IMR-90 (cell line): Measurements from ENCODE around the gene RPTOR. TPM values are rescaled to one million over a fixed set of nuclear protein-coding genes. Genes with fewer than 3 reads are reported as not detected.
A peak's percentile ranks its signal among the peaks of the same experiment; 100 is the strongest.

Source experiments
- ATAC-seq: fragments of 200-7000 bp; cut with Tn5 transposase; 2 replicates; pipeline ENCODE4 v1.9.1; 2020; ENCODE audit warnings: low read depth, mild to moderate bottlenecking, moderate library complexity
- BruUV-seq: library from RNA; stranded (reverse); fragments of 400-500 nt; replicated peaks from 2 replicates; lab custom pipeline; 2021; lab: Mats Ljungman, UMichigan
- CTCF ChIA-PET: fragments of 300-600 bp; formaldehyde crosslinking; extraction: SDS; loops from one replicate; lab custom pipeline; 2021; ENCODE audit warnings: antibody characterized with exemption; lab: Yijun Ruan, JAX
- POLR2A ChIA-PET: fragments of 300-600 bp; sonication (Branson Sonifier 250); formaldehyde crosslinking; loops from one replicate; lab custom pipeline; 2022; ENCODE audit warnings: antibody characterized with exemption; ENCODE audit not compliant: unreplicated experiment; lab: Charles Lee
- DNase-seq: peaks from one replicate; pipeline ENCODE4 v3.0.0; 2013
- H2AFZ ChIP-seq: replicated peaks from 2 replicates; pipeline ENCODE3; 2013; ENCODE audit warnings: low read length, mild to moderate bottlenecking; ENCODE audit not compliant: poor library complexity
- H2AK5ac ChIP-seq: 2 replicates; pipeline ENCODE4 v1.6.1; 2013; ENCODE audit warnings: low read depth, low read length, inconsistent platforms
- H2AK9ac ChIP-seq: replicated peaks from 2 replicates; pipeline ENCODE3; 2013; ENCODE audit warnings: mild to moderate bottlenecking, low read depth, low read length, moderate library complexity; ENCODE audit not compliant: poor library complexity
- H2BK120ac ChIP-seq: 2 replicates; pipeline ENCODE4 v1.6.1; 2013; ENCODE audit warnings: low read depth, low read length, inconsistent platforms
- H2BK15ac ChIP-seq: 3 replicates; pipeline ENCODE4 v1.6.1; 2013; ENCODE audit warnings: low read depth, low read length, inconsistent platforms
- H2BK20ac ChIP-seq: 2 replicates; pipeline ENCODE4 v1.6.1; 2013; ENCODE audit warnings: low read depth, mild to moderate bottlenecking, inconsistent platforms, low read length, moderate library complexity
- H2BK5ac ChIP-seq: 2 replicates; pipeline ENCODE4 v1.6.1; 2013; ENCODE audit warnings: mild to moderate bottlenecking, low read depth, low read length, inconsistent platforms; ENCODE audit not compliant: poor library complexity, severe bottlenecking
- H3K14ac ChIP-seq: replicated peaks from 2 replicates; pipeline ENCODE4 v1.6.1; 2013; ENCODE audit warnings: low read depth, low read length, inconsistent platforms
- H3K18ac ChIP-seq: 2 replicates; pipeline ENCODE4 v1.6.1; 2013; ENCODE audit warnings: low read depth, low read length, control low read depth
- H3K23ac ChIP-seq: 2 replicates; pipeline ENCODE4 v1.6.1; 2013; ENCODE audit warnings: low read depth, low read length, inconsistent platforms
- H3K27ac ChIP-seq: 2 replicates; pipeline ENCODE4 v1.5.1; 2013; ENCODE audit warnings: mild to moderate bottlenecking, control low read depth, low read length; ENCODE audit not compliant: insufficient read depth
- H3K27me3 ChIP-seq: 2 replicates; pipeline ENCODE4 v1.6.1; 2013; ENCODE audit warnings: low read length; ENCODE audit not compliant: control insufficient read depth, insufficient read depth
- H3K36me3 ChIP-seq: 2 replicates; pipeline ENCODE4 v1.6.1; 2013; ENCODE audit warnings: low read length, mixed read lengths; ENCODE audit not compliant: control insufficient read depth, insufficient read depth
- H3K4ac ChIP-seq: 2 replicates; pipeline ENCODE4 v1.6.1; 2013; ENCODE audit warnings: low read depth, low read length, inconsistent platforms
- H3K4me1 ChIP-seq: 2 replicates; pipeline ENCODE4 v1.6.1; 2013; ENCODE audit warnings: low read length, mixed read lengths; ENCODE audit not compliant: control insufficient read depth, insufficient read depth
- H3K4me2 ChIP-seq: 2 replicates; pipeline ENCODE4 v1.6.1; 2013; ENCODE audit warnings: low read depth, mild to moderate bottlenecking, control low read depth, low read length, moderate library complexity
- H3K4me3 ChIP-seq: 2 replicates; pipeline ENCODE4 v1.5.1; 2013; ENCODE audit warnings: low read depth, mild to moderate bottlenecking, control low read depth, low read length, moderate library complexity; ENCODE audit not compliant: insufficient read depth
- H3K56ac ChIP-seq: 2 replicates; pipeline ENCODE4 v1.6.1; 2013; ENCODE audit warnings: low read length, inconsistent platforms; ENCODE audit not compliant: insufficient read depth; ENCODE audit errors: extremely low read depth
- H3K79me1 ChIP-seq, 2 experiments: 2 replicates each; pipeline ENCODE4 v1.6.1; 2013; ENCODE audit warnings: low read length in 2 of 2, inconsistent platforms in 1 of 2, low read depth in 1 of 2
- H3K9ac ChIP-seq: 2 replicates; pipeline ENCODE4 v1.6.1; 2013; ENCODE audit warnings: low read depth, low read length, control low read depth
- H3K9me1 ChIP-seq: 2 replicates; pipeline ENCODE4 v1.6.1; 2013; ENCODE audit warnings: low read length, inconsistent platforms; ENCODE audit not compliant: insufficient read depth
- H3K9me3 ChIP-seq: 2 replicates; pipeline ENCODE4 v1.6.1; 2013; ENCODE audit warnings: low read length; ENCODE audit not compliant: control insufficient read depth, insufficient read depth
- H4K20me1 ChIP-seq: 2 replicates; pipeline ENCODE4 v1.6.1; 2013; ENCODE audit warnings: low read length, inconsistent platforms; ENCODE audit not compliant: insufficient read depth
- H4K5ac ChIP-seq: 2 replicates; pipeline ENCODE4 v1.6.1; 2013; ENCODE audit warnings: mild to moderate bottlenecking, low read depth, low read length, control low read depth
- H4K8ac ChIP-seq, 2 experiments: 2 replicates each; pipeline ENCODE4 v1.6.1; 2013; ENCODE audit warnings: low read depth in 2 of 2, low read length in 2 of 2, control low read depth in 1 of 2, inconsistent platforms in 1 of 2
- H4K91ac ChIP-seq: 2 replicates; pipeline ENCODE4 v1.6.1; 2013; ENCODE audit warnings: low read depth, low read length, inconsistent platforms; ENCODE audit not compliant: insufficient read depth
- CEBPB ChIP-seq: IDR thresholded peaks from 2 replicates; pipeline ENCODE4 v1.6.1; 2012; ENCODE audit warnings: low read depth, low read length, improper control_type of control experiment
- ELK1 ChIP-seq: fragments of 150-350 bp; IDR thresholded peaks from 2 replicates; pipeline ENCODE4 v1.6.1; 2016; ENCODE audit warnings: low read depth, mild to moderate bottlenecking, low read length, moderate library complexity, borderline replicate concordance
- POLR2A ChIP-seq: IDR thresholded peaks from 2 replicates; pipeline ENCODE4 v1.6.1; 2012; ENCODE audit warnings: mild to moderate bottlenecking, low read depth, low read length
- WGBS, 2 experiments: methylation state at CpG; one replicate each; pipeline versions ENCODE4 v1.1.5 to v1.1.7; 2013; ENCODE audit warnings: missing lambda C conversion rate in 2 of 2; ENCODE audit not compliant: insufficient read length in 1 of 2; ENCODE audit errors: extremely low coverage in 2 of 2; 5-methylcytosine and 5-hydroxymethylcytosine counted together
- dilution Hi-C: fragments of 300-500 bp; cut with HindIII; formaldehyde crosslinking; loops from one replicate; pipeline ENCODE4 v1.14.3; 2018; ENCODE audit warnings: low sequenced_read_pairs; ENCODE audit not compliant: unreplicated experiment
- in situ Hi-C: fragments of 300-500 bp; cut with MboI; formaldehyde crosslinking; loops from 3 replicates; pipeline ENCODE4 v1.14.3; 2019; ENCODE audit warnings: low sequenced_read_pairs, inconsistent platforms, mixed read lengths
- intact Hi-C: fragments of 100-400 bp; cut with micrococcal nuclease; formaldehyde crosslinking; loops from 2 replicates; pipeline ENCODE4 v1.10.0; 2022
- polyA plus RNA-seq, 3 experiments: library from polyadenylated mRNA; depleted of rRNA; stranded (reverse); fragments of >200 nt; gene quantifications; 2 replicates each; pipeline ENCODE4 v1.2.3, GENCODE V29; 2012; ENCODE audit warnings: low replicate concordance in 1 of 3
- total RNA-seq: library from RNA; depleted of rRNA; stranded (reverse); fragments of >200 nt; gene quantifications from 2 replicates; pipeline ENCODE4 v1.2.3, GENCODE V29; 2012

RPTOR gene
- total and polyA plus RNA-seq, 2 of the 4 experiments (the other 2 are of a cell fraction): 10.8 to 14.7 TPM

- BruUV-seq: no TSS peak
- 94% methylated on average over 3 of the region's 9 CpGs; no CpG with 5 or more reads in 1 of the 2 experiments for WGBS, 2 experiments
- H4K5ac ChIP-seq: no peak overlapping the region
- no peak overlapping the region for H3K18ac ChIP-seq
- no peak overlapping the region for H4K91ac ChIP-seq
- no peak overlapping the region for H4K8ac ChIP-seq
- no peak overlapping the region for H3K56ac ChIP-seq
- H2BK20ac ChIP-seq: no peak overlapping the region
- peaks cover 31% of the 10 kb centered on the region for H3K9me1 ChIP-seq
- H2BK15ac ChIP-seq: 0 out of 3 replicates have a peak overlapping the region, but pooled peaks have one; percentile 4
- H3K4me2 ChIP-seq: no peak overlapping the region
- H3K36me3 ChIP-seq: no peaks in the 10 kb centered on the region; the same call in 1 of the 2 replicates
- no peak for TF ChIP-seq ELK1
- no peak for TF ChIP-seq POLR2A
- no peak for TF ChIP-seq CEBPB
- H3K4me1 ChIP-seq: peaks cover 21% of the 10 kb centered on the region
- no peak overlapping the region for H2BK5ac ChIP-seq
- in situ Hi-C loops (no loop called here), dilution Hi-C loops (no loop called here), intact Hi-C loops (no loop called here)
- peak overlapping the region; percentile 14; the same call in 1 of the 2 replicates for H2AK5ac ChIP-seq
- no peak overlapping the region for H3K9ac ChIP-seq
- H2AFZ ChIP-seq: no peak overlapping the region
- H3K14ac ChIP-seq: no peak overlapping the region
- no peak overlapping the region for H2BK120ac ChIP-seq
- ChIA-PET POLR2A (no interaction called here), CTCF (no interaction called here)
- no peak for DNase-seq
- no peak overlapping the region for H3K27ac ChIP-seq
- no peak overlapping the region for H2AK9ac ChIP-seq
- no peak for ATAC-seq
- peaks cover 39 to 74% of the 10 kb centered on the region in 2 experiments for H3K79me1 ChIP-seq
- H3K4me3 ChIP-seq: no peak overlapping the region
- H4K20me1 ChIP-seq: peaks cover 13% of the 10 kb centered on the region; the same call in 1 of the 2 replicates
- H3K9me3 ChIP-seq: no peaks in the 10 kb centered on the region
- H3K23ac ChIP-seq: no peak overlapping the region
- no peaks in the 10 kb centered on the region for H3K27me3 ChIP-seq
- H3K4ac ChIP-seq: peak overlapping the region; percentile 22; the same call in 1 of the 2 replicates
Observed at GRCh38 chr17:80646328-80646727, 101.7 kb downstream of the RPTOR start.
